ENCODE data around the gene TSPAN9. TPM values are rescaled to one million over a fixed set of nuclear protein-coding genes. Genes with fewer than 3 reads are reported as not detected.
A peak's percentile ranks its signal among the peaks of the same experiment; 100 is the strongest.

Gene TSPAN9, protein sequence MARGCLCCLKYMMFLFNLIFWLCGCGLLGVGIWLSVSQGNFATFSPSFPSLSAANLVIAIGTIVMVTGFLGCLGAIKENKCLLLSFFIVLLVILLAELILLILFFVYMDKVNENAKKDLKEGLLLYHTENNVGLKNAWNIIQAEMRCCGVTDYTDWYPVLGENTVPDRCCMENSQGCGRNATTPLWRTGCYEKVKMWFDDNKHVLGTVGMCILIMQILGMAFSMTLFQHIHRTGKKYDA
- 1 to 10 TPM in 1 of 3 donors, under 1 TPM in 2; 0.68 to 1.4 (median 0.95) TPM for total RNA-seq

DNA sequence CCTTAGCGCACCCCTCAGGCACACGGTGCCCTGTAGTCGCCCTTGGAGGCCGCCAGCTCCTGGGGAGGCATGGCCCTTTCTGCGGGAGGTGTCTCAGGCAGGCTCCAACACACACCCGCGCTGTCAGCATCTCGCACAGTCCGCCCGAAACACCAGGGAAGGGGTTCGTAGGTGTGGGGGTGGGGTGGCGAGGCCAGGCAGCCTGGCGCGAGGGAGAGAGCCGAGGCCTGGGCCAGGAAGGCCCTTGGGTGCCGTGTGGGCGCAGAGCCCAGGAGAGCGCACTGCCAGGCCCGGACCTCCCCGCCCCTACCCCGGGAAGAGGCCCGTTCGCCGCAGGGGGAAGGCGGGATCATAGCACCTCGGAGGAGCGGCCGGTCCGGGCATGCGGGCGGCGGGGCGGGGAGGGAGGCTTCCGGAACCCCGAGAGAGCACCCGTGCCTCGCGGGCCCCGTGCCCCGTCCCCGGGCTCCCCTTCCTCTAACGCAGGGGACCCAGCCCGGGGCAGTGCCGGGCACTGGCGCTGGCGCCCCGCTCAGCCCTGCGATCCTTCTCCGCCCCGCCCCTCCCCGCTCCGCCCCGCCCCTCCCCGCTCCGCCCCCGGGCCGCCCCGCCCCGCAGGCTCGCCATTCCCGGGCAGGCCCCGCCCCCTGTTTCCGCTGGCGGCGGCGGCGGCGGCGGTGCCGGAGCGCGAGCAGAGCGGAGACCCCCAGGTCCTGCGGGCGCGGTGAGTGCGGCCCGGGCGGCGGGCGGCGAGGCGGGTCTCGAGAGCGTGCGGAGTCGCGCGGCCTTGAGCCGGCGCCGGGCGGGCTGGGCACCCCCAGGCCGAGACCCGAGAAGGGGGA is at the start of gene TSPAN9:
TSS of gene TSPAN9 (plus strand) at position 650 of the 842 bp plus-strand sequence. CDS start 123,815 bp downstream, outside the sequence.
- peak within 1 kb of the TSS; percentile 79 for H3K4me3 Mint-ChIP-seq

DNA sequence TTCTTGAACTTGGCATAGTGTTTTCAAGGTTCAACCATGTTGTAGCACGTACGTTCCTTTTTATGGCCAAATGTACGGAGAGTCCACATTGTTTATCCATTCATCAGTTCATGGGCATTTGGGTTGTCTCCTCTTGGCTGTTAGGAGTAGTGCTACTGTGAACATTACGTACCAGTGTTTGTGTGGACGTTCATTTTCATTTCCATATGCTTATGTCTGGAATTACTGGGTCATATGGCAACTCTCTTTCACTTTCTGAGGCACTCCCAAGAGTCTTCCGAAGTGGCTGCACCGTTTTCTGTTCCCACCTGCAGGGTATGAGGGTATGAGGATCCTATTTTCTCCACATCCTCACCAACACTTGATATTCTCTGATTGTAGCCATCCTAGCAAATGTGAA is 49.1 kb upstream of the TSPAN9 start:
- no peak overlapping the region for H3K4me3 Mint-ChIP-seq
- no peaks in the 10 kb centered on the region for H3K36me3 Mint-ChIP-seq (ENCODE audit: insufficient read depth)
- ATAC-seq, result no peak
- H3K4me1 Mint-ChIP-seq (ENCODE audit: low read depth), result no peaks in the 10 kb centered on the region
- DNase-seq, result no peak
- peaks cover 5% of the 10 kb centered on the region for H3K27me3 Mint-ChIP-seq (ENCODE audit: low read depth)
- no peaks in the 10 kb centered on the region for H3K9me3 Mint-ChIP-seq

More for the DNA sequence above, at the start of gene TSPAN9:
- no peaks in the 10 kb centered on the region for H3K9me3 Mint-ChIP-seq
- DNase-seq, result peak; percentile 70
- peak; percentile 85 to 91 for ATAC-seq
- no peaks in the 10 kb centered on the region for H3K36me3 Mint-ChIP-seq (ENCODE audit: insufficient read depth)
- peaks cover 9% of the 10 kb centered on the region for H3K4me1 Mint-ChIP-seq (ENCODE audit: low read depth)
- H3K27me3 Mint-ChIP-seq (ENCODE audit: low read depth), result peaks cover 5% of the 10 kb centered on the region

DNA sequence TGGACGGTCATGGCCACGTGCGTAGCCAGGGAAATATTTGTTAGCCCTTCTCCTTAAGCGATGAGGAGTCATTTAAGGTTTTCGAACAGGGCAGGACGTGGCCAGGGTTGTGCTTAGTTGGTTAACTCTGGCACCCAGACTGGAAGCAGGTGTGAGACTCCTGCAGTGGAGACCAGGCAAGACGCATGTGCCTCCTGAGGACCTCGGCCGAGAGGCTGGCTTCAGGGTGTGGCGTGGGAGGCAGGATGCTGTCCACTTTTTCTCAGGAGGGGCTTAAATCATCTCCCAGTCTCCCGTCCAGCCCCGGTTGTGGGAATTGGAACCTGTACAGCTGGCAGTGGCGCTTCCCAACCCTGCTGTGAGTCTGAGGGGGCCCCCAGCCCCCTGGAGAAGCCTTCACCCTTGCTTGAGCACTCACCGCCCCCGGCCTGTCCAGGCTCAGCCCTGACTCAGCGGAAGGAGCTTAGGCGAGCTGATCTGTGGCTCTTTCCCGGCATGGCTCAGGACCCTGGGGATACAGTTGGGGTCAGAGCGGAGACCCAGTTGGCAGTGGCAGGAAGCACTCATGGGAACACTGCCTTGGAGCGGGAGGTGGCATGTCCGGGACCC is 46.3 kb upstream of the TSPAN9 start:
- Mint-ChIP-seq H3K9me3 (no peaks in the 10 kb centered on the region), H3K36me3 (ENCODE audit: insufficient read depth) (no peaks in the 10 kb centered on the region), H3K27me3 (ENCODE audit: low read depth) (peaks cover 5% of the 10 kb centered on the region), H3K4me3 (no peak overlapping the region), H3K4me1 (ENCODE audit: low read depth) (no peaks in the 10 kb centered on the region)
- ATAC-seq, result no peak
- no peak for DNase-seq

DNA sequence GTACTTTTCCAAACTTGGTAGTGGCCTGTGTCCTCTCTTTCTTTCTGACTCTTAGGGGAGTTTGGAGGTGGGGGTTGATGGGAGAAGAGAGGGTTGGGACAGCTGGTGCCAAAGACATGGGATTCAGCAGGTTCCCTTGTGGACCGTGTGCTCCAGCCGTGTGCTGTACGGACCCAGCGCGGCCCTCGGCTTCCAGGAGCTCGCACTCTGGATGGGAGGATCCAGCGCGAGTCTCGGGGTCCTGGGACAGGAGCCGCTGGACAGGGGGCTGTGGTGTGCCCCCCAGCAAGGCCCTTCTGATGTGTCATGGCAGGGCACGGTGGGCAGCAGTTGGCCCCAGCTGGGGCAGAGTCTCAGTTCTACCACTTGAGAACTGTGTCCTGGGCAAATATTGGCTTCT is 45.0 kb upstream of the TSPAN9 start:
- Mint-ChIP-seq H3K36me3 (ENCODE audit: insufficient read depth) (no peaks in the 10 kb centered on the region), H3K9me3 (no peaks in the 10 kb centered on the region)
- DNase-seq, result no peak

DNA sequence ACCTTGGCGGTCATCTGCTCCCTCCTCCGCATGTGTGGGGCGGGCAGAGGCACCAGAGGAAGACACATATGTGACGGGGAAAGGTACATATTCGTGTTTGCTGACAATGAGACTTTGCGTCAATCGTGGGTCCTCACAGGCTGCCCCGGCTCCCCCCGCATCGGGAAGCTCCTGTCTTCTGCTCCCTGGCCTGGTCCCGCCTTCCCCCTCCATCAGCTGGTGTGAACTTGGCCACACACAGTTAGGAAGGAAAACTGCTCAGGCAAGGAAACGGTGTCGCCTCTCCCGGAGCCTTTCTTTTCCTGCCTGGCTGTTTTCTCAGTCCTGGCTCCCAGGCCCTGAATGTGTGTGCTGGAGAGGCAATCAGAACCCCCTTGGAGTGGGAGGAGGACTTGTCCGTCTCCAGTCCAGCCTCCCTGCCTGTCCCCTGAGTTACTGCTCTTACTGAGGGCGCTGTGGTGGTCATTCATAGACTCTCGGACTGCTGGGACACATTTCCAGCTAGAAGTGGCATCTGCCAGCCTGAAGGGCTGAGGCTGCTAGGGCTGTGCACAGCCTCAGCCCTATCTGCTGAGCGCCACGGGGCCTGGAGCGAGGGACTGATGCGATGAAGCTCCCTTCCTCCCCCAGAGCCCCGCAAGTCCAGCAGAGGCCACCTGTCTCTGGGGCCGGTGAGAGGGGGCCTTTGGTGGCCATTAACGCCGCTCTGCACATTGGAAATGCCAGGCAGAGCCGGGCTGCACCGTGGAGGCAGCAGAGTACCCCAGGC is 44.2 kb upstream of the TSPAN9 start:
- no peak for ATAC-seq
- peaks cover 5% of the 10 kb centered on the region for H3K27me3 Mint-ChIP-seq (ENCODE audit: low read depth)
- H3K36me3 Mint-ChIP-seq (ENCODE audit: insufficient read depth), result no peaks in the 10 kb centered on the region
- no peaks in the 10 kb centered on the region for H3K4me1 Mint-ChIP-seq (ENCODE audit: low read depth)
- no peak overlapping the region for H3K4me3 Mint-ChIP-seq
- H3K9me3 Mint-ChIP-seq, result no peaks in the 10 kb centered on the region
- DNase-seq, result no peak

More for the DNA sequence above, 45.0 kb upstream of the TSPAN9 start:
- Mint-ChIP-seq H3K4me1 (ENCODE audit: low read depth) (no peaks in the 10 kb centered on the region), H3K4me3 (no peak overlapping the region), H3K27me3 (ENCODE audit: low read depth) (peaks cover 5% of the 10 kb centered on the region)
- no peak for ATAC-seq

DNA sequence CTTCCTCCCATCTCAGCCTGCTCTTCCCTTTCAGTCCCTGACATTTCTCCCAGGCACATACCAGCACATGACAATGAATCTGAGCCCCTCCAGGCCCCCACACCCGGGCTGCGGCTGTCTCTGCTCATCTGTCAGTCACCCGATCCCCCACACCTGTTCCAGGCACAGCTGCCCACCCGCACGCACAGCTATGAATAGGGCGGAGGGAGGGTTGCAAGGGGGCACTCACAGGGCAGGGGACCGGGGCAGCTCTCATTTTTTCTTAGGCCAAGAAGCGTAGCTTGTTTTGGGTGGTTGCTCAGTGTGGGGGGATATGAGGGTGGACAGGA is 43.7 kb upstream of the TSPAN9 start:
- no peaks in the 10 kb centered on the region for H3K4me1 Mint-ChIP-seq (ENCODE audit: low read depth)
- no peaks in the 10 kb centered on the region for H3K9me3 Mint-ChIP-seq
- peaks cover 5% of the 10 kb centered on the region for H3K27me3 Mint-ChIP-seq (ENCODE audit: low read depth)
- ATAC-seq (no peak), DNase-seq (no peak)
- H3K36me3 Mint-ChIP-seq (ENCODE audit: insufficient read depth), result no peaks in the 10 kb centered on the region
- no peak overlapping the region for H3K4me3 Mint-ChIP-seq

DNA sequence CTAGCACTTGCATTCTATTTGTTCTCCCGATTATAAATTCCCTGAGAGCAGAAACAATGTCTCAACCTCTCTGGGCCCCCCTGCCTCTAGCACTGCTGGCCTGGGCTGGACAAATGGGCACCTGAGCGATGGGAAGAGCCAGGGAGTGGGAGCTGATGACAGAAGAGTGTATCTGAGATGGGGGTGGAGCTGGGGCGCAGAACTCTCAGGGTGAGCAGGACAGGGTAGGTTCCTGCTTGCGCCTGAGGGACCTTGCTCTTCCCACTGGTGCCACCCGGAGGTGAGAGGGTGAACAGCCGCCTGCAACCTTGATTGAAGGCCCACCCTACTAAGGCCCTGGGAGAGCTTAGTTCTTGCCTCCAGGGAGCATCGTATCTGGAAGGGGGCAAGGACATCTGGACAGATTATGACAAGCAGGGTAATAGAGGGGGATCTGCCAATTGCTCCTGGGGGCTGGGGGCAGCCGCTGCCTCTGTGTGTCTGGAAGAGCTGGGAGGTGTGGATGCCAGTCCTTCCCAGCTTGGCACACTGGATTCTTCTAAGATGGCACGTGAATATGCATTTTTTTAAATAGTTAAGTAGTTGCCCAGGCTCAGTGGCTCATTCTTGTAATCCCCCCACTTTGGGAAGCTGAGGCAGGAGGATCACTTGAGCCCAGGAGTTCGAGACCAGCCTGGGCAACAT is 43.0 kb upstream of the TSPAN9 start:
- no peak for DNase-seq
- Mint-ChIP-seq H3K4me3 (no peak overlapping the region), H3K36me3 (ENCODE audit: insufficient read depth) (no peaks in the 10 kb centered on the region), H3K27me3 (ENCODE audit: low read depth) (peaks cover 5% of the 10 kb centered on the region), H3K9me3 (no peaks in the 10 kb centered on the region), H3K4me1 (ENCODE audit: low read depth) (no peaks in the 10 kb centered on the region)
- ATAC-seq, result peak; percentile 55 to 61

DNA sequence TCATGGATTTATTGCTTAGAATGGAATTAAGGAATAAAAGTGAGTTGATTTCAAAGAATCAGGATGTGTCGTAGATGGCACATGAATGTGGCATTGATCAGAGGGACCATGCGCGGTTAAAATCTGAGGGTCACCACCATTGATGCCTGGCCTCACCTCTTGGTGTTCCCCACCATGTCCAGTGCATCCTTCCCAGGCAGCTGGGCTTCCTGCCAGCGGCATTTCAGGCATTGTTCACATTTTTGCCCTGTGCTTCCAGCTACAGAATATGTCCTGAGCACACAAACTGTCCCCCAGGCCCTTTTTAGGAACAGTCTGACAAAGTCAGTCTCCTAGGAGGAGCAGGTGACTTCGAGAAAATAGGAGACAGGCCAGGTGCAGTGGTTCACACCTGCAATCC is 42.0 kb upstream of the TSPAN9 start:
- H3K9me3 Mint-ChIP-seq, result no peaks in the 10 kb centered on the region
- H3K36me3 Mint-ChIP-seq (ENCODE audit: insufficient read depth), result no peaks in the 10 kb centered on the region
- no peak overlapping the region for H3K4me3 Mint-ChIP-seq
- peaks cover 5% of the 10 kb centered on the region for H3K27me3 Mint-ChIP-seq (ENCODE audit: low read depth)
- no peaks in the 10 kb centered on the region for H3K4me1 Mint-ChIP-seq (ENCODE audit: low read depth)
- DNase-seq (no peak), ATAC-seq (no peak)

DNA sequence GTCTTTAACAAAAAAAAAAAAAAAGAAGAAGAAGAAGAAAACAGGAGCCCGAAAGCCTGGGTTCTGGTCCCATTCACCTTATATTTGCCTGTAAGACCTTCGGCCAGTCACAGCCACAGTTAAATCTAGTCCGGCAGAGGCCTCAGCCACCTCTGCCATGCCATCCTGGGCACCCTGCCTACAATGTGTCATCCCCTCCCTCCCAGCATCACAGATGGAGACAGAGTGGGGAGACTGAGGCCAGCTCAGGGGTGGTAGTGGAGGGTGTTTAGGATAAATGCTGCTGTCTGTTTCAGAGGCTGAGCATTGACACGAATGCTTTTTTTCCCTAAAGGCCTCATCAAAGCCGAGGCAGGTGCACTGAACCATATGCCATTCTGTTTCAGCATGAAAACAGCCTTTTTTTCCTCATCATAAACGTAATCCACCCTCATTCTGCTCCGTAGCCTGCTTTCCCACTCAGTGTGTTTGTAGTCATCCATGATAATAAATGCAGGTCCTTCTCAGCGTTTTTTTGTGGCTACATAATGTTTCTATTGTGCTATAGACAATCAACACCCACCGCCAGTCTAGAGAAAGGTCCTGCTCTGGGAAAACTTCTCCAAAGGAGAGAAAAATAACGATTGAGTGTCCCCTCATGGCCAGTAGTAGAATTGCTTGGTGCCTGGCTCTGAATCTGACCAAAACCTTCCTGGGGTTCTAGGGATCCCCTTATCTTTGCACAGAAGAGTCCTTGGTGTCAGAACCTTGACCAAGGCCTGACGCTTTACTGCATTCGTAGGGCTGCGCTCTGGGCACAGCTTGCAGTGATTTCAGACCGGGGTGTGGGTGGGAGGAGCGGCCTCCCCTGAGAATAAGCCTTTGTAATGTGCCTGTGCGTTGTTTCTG is 41.1 kb upstream of the TSPAN9 start:
- Mint-ChIP-seq H3K27me3 (ENCODE audit: low read depth) (no peaks in the 10 kb centered on the region), H3K9me3 (no peaks in the 10 kb centered on the region), H3K4me1 (ENCODE audit: low read depth) (no peaks in the 10 kb centered on the region), H3K36me3 (ENCODE audit: insufficient read depth) (no peaks in the 10 kb centered on the region), H3K4me3 (no peak overlapping the region)
- no peak for ATAC-seq
- DNase-seq, result no peak

DNA sequence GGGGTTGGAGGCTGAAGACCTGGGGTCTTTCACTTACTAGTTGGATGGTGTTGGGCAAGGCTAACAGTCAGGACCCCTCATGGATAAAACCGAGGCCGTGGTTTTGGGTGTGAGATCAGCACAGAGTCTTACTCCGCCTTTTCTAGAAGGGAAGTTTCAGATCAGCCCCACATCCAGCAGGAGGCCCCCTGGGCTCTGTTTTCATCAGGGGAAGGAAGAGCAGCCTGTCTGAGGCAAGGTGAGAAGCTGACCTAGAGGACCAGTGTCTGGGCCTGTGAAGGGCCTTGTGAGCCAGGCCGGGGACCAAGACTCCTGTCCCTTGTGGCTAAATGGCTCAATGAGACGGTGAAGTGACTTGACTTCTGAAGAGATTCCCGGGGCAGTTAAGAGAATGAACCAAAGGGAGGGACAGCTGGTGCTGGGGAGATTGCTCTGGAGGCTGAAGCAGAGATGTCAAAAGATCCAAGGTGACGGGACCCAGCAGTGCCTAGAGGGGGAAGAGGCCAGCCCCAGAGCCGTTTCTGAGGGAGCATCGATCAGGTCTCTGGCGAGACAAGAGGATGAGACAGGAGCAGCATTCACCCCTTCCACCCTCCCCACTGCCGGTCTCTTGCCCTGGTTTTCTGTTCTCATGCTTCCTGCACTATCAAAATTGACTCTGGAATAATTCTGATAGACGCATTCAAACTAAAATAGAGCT is 40.1 kb upstream of the TSPAN9 start:
- Mint-ChIP-seq H3K36me3 (ENCODE audit: insufficient read depth) (no peaks in the 10 kb centered on the region), H3K4me3 (no peak overlapping the region), H3K9me3 (no peaks in the 10 kb centered on the region), H3K4me1 (ENCODE audit: low read depth) (no peaks in the 10 kb centered on the region), H3K27me3 (ENCODE audit: low read depth) (peaks cover 5% of the 10 kb centered on the region)
- no peak for ATAC-seq
- DNase-seq, result no peak

DNA sequence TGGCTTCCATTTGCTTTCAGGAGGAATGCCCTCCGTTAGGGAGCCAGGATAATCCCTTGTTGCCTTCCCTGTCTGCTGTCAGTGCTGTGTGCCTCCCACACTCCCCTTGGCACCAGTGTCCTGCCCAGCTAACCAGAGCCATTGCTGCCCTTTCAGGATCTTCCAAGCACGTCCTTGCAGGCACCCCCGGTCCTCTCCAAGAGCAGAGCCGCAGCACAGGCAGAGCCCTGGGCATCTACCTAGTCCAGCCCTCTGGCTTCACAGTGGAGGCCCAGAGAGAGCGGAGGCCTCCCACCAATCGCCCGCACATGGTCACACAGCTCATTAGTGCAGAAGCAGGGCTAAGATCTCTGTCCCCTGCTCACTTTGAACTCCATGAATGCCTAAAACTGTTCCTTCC is 39.0 kb upstream of the TSPAN9 start:
- Mint-ChIP-seq H3K4me1 (ENCODE audit: low read depth) (no peaks in the 10 kb centered on the region), H3K36me3 (ENCODE audit: insufficient read depth) (no peaks in the 10 kb centered on the region), H3K9me3 (no peaks in the 10 kb centered on the region), H3K4me3 (no peak overlapping the region), H3K27me3 (ENCODE audit: low read depth) (peaks cover 11% of the 10 kb centered on the region)
- ATAC-seq (no peak), DNase-seq (no peak)

DNA sequence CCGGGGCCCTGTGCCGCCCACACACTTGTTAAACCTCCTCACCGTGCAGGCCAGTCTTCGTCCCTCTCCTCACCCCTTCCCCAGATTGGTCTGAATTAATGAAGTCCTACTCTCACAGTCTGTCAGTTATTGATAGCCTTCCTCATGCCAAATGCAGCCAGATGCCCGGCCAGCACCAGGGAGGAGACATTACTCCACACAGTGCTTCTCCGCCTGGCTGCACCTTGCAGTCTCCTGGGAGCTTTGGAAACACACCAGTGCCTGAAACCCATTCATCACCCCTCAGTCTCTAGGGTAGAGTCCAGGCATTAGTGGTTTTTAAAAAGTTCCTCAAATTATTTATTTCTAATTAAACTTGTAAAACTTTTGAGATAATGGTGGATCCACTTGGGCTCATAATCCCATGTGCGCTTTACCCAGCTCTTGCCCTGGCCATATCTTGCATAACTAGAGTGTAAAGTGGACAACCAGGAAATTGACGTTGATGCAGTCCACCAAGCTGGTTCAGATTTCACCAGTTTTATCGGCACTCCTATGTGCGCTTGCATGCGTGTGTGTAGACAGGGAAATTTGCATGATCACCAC is 38.2 kb upstream of the TSPAN9 start:
- no peaks in the 10 kb centered on the region for H3K36me3 Mint-ChIP-seq (ENCODE audit: insufficient read depth)
- H3K4me1 Mint-ChIP-seq (ENCODE audit: low read depth), result no peaks in the 10 kb centered on the region
- H3K9me3 Mint-ChIP-seq, result no peaks in the 10 kb centered on the region
- peaks cover 20% of the 10 kb centered on the region for H3K27me3 Mint-ChIP-seq (ENCODE audit: low read depth)
- DNase-seq, result no peak
- no peak for ATAC-seq
- no peak overlapping the region for H3K4me3 Mint-ChIP-seq

All from activated T-cell treated with anti-CD3 and anti-CD28 coated beads, Interleukin-2, amount 50 U/mL, for 4 hours (primary cell).